Right renal cortex interstitium (tissue), 3 donors: ENCODE measurements around the gene GOLGA6L7. TPM values are rescaled to one million over a fixed set of nuclear protein-coding genes. Genes with fewer than 3 reads are reported as not detected.
"Not testable (repeated sequence)": the region's sequence is repeated elsewhere in the genome, so short reads cannot be mapped to it uniquely, and the experiment has no call there.

Source experiments
- DNase-seq, 3 donors: peaks; one replicate each; pipeline ENCODE4 v3.0.0-alpha.2; 2013; ENCODE audit warnings: low read depth in 3 of 3, low spot score in 2 of 3
- polyA plus RNA-seq, 3 donors: library from polyadenylated mRNA; unstranded; fragments of 120-200 nt; gene quantifications; one replicate each; pipeline ENCODE4 v1.2.1, GENCODE V29; 2013; ENCODE audit not compliant: insufficient read length in 3 of 3

The GOLGA6L7 gene, protein sequence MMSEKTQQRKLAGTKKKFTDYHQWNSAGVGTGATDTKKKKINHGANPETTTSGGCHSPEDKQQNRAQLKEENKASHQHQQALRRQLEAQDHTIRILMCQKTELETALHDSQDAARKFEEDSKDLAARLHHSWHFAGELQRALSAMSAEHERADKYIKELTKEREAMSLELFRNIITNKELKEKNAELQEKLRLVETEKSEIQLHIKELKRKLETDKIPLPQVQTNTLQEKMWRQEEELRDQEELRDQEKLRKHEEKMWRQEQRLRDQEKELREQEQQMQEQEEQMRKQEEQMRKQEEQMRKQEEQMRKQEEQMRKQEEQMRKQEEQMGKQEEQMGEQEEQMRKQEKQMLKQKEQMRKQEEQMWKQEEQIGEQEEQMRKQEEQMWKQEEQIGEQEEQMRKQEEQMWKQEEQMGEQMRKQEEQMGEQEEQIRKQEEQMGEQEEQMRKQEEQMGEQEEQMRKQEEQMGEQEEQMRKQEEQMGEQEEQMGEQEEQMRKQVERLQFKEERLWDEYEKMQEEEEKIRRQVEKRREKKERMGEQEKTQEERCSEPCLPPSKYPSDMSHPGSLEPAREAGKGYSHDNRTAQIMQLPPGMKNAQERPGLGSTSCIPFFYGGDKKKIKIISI
- under 1 TPM; 0.08 to 0.32 (median 0.17) TPM for polyA plus RNA-seq

DNA sequence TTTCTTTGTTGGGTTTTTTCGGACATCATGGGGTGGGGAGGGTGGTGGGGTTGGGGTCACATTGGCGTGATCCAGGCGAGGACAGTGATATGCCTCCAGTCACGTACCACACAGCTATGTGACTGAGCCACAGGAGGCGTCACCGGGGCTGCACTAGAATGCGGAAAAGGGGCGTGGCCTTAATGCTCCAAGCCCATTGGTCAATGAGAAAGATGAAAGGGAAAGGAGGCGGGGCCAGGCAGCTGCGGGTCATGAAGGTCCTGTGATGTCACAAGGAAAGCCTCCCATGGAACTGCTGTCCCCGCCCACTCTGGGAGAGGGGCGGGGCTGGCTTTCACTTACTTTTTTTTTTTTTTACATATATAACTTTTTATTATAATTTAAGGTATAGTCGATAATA is at the start of gene GOLGA6L7:
Gene GOLGA6L7, minus strand, starts transcription at position 124 of the 400 bp plus-strand sequence. Its CDS starts 95 bp downstream, at position 29.
- DNase-seq, result not testable (repeated sequence)

DNA sequence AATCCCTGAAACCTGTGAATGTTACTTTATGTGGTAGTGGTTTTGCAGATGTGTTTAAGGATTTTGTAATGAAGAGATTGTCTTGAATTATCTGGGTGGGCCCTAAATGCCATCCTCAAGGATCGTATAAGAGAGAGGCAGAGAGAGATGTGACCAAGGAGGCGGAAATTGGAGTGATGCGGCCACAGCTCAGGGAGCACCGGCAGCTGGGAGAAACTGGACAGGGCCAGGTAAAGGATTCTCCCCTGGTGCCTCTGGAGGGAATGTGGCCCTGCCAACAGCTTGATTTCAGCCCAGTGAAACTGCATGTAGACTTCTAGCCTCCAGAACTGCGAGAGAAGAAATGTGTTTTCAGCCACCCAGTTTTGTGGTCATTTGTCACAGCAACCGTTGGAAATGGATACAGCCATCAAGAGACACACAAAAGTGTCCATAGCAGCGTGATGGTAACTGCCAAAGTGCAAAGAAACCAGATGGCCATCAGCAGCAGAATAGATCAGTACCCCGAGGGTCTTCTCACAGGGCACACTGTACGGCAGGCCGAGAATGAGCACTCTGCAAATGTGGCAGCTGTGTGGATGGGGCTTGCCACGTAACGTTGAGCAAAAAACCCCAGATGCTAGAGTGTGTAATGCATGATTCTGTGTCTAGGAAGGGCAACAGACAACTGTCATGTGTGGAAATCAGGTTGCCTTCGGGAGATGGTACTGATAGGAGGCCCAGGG is 49.6 kb upstream of the GOLGA6L7 start:
- no peak for DNase-seq

DNA sequence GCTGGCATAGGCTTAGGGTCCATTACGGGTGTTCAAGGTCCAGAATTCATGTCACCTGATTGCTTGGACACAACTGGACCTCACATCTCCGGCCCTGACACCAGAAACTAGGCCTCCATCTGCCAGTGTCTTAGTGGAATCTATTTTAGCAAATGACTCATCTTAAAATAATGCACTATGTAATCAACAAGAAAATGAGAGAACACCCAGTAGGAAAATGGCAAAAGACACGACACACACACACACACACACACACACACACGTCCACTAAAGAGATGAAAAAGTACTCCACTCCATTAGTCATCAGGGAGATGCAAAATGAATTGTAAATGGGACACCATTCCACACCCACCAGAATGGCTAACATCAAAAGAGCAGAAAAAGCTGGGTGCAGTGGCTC is 48.5 kb upstream of the GOLGA6L7 start:
- no peak for DNase-seq

DNA sequence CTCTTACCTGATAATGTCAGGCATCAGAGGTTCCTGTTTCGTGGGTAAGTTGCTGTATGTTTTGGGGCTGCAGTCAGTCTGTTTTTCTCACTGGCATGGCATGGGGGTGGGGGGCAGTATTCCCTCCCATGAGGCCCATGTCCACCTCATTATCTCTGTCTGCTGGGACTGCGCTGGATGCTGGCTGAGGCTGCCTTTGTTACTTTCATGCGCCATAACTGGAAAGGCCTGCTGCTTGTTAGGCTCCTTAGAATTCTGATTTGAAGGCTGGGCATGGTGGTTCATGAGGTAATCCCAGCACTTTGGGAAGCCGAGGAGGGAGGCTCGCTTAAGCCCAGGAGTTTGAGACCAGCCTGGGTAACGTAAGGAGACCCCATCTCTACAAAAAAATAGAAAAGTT is 47.1 kb upstream of the GOLGA6L7 start:
- DNase-seq, result no peak

DNA sequence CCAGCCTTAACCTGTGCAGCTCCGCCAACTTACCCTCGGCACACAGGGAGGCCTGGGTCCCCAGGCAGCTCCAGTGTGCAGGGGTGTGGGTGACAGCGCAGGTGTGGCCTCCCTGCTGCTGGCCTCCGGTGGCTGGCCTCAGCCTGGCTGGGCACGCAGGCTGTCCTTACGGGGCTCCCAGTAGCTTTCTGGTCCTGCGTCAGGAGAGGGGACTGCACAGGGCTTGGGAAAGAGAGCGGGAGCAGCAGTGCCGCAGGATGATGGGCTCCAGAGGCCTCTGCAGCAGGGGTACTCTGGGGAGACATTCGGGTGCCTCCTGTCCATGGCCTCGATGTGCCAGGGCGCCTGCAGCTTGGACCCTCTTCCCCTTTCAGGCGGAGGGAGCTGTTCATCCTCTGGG is 46.7 kb upstream of the GOLGA6L7 start:
- no peak for DNase-seq

DNA sequence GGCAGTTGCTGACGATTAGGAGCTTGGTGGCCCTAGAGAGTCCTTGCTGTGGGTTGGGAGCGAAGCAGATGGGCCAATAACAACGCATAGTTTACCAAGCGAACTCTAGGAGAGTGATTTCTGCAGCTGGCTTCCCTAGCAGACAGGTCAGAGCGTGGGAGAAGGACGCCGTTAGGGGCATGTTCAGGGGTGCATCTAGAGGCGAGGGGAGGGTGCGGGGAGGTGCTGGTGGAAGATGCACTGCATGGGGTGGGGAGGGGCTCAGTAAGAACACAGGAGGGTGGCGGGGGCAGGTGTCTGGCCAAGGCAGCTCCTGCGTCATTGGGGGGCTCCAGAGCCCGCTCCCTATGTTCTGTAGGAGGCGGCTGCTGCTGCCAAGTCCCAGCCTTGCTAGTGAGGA is 46.2 kb upstream of the GOLGA6L7 start:
- DNase-seq, result no peak

DNA sequence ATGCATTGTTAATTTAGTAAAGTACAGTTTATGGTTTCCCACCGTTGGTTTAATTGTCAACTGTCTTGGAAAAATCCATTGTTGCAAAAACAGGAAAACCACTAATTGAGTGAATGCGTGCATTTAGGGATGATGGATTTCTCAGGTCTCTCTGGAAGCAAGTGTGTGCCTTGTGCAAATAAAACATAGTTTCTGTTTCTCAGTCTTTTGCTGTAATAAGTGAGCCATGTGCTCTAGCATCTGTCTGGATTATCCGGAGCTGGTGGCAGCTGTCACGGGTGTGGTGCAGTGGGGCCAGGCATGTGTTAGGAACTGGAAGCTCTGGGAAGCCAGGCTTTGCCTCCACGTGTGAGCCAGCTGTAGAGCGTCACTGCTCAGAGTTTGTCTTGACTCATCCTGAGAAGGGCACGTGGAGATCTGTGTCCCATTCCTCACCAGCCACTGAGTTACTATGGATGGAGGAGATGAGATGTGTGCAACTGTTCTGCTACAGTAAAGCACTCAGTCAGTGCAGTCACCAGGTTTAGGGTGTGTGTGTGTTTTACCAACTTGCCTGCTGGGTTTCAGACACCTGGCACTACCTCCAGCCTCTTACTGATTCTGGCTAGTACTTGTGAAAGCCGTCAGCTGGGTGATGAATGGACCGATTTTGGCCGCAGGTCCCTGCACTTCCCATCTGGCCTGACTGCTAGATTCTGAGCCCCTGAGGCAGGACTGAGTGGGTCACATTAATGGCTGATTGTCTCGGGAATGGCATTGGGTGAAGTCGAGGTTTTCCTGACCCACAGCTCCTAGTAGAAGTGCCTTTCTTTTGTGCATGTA is 44.6 kb upstream of the GOLGA6L7 start:
- DNase-seq, result no peak

DNA sequence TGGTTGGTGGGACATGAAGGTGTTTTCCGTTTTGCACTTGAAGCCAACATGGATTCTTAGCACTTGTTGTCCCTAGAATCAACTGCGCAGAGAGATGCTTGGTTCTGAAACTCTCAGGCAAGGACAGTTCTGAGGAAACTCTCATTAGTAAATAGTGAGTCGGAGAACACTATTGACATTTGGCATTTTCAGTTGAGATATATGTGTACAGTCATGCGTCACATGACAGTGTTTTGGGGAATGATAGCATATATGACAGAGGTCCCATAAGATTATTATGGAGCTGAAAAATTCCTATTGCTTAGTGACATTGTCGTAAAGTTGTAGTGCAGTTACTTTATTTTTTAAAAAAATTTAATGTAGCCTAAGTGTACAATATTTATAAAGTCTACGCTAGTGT is 43.1 kb upstream of the GOLGA6L7 start:
- no peak for DNase-seq

DNA sequence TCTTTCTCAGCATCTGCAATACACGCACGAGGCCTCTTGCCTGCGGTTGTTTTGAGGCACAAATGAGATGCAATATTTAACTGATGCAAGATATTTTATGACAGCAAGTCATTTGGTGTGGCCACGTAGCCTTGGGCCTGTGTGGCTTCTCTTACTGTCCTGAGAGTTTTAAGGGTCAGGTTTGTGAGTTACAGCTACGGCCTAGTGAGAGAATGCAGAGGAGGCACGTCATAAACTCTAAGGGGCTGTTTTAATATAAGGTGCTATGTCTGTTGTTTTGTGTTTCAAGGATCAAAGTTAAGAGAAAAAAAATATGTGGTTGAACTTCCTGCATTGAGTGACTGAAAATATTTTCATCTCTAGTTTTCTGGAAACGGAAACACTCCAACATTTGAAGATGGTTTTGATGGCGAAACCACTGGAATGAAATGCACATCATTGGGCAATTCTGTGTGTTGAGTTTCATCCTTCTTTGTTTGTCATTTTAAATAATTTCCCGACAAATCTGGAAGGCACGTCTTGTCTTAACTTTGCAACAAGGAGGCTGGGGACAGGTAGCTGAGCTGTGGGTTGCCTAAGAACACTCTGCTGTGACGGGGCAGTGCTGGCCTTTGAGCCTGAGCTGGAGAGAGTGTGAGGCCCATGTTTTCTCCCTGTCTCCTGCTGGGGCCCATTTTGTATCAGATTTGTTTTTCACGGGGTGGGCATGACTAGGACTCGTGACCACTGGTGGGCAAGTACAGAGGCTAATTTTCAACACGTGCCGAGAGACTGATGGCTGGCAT is 42.5 kb upstream of the GOLGA6L7 start:
- DNase-seq, result no peak

DNA sequence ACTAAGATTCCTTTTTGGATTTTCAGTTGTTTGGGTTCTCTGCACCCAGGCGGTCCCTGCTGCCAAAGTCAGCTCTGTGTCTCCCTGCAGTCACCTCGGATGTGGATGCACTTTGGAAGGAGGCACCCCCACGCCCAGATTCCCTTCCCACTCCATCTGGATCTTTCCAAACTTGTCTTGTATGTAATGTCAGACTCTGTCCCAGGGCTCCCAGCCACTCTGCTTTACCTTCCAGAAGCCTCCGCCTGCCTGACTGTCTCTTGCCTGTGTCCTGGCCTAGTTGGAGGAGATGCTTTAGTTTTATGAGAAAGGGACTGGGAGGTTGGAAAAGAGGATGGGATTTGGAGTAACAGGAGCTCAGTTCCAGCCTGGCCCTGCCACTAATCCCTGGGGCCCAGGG is 41.8 kb upstream of the GOLGA6L7 start:
- not testable (repeated sequence) for DNase-seq

DNA sequence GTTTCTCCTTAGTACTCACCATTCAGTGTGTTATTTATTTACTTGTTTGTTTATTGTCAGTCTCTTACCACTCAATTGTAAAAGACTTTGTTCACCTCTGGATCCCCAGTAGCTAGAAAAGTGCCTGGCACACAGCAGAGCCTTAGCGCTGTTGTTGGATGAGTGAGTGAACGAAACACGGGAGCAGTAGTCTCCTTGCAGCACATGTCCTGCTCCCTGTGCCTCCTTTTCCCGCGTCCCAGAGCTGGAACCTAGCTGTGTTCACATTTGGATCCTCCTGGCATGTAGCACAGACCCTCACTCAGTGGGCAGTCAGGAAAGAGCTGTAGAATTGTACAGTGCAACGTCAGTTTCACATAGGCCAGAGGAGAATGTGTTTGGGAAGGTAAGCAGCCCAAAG is 41.4 kb upstream of the GOLGA6L7 start:
- DNase-seq, result not testable (repeated sequence)

DNA sequence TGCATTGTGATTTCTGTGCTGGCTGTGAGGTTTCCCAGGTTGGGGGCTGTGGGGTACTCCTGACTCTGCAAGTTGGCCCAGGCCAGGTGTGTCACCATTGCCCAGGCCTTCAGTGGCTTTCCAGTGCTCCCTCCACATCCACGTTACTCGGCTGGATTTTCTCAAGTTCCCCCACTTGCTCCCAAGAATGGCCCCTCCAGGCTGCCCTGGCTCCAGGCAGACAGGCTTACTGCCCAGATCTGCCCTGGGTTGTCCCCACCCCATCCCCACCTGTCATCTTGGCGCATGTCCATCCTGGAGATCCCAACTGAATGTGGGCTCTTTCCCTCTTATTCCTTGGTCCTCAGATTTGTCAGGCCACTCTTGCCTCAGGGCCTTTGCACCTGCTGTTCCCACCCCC is 40.9 kb upstream of the GOLGA6L7 start:
- no peak for DNase-seq

DNA sequence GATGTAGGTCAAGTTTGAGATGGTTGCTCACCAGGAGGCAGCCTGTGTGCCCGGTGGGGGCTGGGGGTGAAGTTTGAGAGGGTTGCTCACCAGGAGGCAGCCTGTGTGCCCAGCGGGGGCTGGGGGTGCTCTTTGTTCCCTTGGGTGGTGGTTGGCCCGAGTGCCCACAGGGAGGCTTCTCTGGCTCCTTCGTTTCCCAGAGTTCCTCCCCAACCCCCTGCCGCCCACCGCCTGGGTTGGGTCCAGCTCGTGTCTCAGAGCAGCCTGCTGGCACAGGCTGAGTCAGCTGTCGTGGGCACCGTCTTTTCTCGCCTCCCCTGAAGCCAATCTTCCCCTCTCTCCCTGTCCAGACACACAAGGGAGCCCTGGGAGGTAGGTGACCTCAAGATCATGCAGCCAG is 40.5 kb upstream of the GOLGA6L7 start:
- no peak for DNase-seq

DNA sequence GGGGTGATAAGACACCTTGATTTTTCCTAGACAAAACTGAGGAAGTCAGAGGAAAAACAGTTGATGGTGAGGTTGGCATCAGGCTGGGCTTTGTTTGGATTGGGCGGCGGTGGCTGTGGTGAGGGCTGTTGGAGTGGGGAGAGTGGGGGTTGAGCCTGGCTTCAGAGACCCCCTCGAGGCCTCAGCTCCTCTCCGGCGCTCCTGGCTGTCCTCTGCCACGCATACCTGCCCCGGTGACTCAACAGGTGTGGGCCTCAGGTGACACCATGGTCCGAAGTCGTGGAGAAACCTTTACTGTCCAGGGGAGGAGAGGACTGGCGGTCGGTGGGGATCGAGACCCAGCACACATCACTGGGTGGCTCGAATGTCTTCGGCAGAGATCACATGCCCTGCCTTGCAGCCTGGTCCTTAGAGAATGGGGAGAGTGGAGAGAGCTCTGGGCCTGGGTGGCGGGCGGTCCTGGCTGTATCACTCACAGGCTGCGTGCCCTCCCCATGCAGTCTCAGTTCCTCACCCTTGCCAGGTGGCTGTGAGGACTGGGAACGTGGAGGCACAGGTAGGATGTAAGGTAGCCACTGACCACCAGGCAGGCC is 40.0 kb upstream of the GOLGA6L7 start:
- no peak for DNase-seq

DNA sequence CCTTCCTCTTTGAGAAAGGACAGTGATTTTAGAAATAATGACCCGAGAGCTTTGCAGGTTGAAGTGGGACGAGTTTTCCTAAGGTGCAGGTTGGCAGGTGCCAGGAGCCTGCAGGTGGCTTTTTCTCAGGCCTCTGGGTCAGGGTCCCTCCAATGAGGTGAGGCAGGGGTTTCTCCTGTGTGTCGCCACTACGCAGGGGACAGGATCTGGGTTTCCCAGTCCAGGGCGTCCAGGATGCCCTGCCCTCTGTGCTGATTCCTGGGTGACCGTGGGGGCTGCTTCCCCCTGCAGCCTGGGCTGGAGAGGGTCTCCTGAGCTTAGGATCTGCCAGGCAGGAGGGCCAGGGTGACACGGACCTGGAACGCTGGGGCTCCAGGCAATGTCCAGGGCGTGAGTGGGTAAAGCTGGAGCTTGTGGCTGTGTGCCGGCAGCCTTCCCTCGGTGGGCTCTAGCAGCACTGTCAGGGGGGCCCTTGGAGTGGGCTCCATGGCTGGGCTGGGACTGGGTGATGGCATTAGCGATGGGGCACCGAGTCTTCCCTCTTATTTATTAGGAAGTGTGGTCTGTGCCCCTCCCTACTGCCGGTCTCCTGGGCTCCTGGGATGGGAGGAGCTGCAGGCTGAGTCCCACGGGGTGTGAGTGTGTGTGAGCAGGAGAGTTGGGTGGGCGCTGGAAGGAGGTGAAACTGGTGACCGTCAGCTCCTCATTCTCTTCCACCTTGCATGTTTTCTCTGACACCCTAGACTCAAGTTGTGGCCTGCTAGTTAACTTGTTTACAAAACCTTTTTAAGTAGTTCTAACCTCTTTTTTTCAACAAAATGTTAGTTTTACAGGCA is 39.1 kb upstream of the GOLGA6L7 start:
- DNase-seq, result no peak

DNA sequence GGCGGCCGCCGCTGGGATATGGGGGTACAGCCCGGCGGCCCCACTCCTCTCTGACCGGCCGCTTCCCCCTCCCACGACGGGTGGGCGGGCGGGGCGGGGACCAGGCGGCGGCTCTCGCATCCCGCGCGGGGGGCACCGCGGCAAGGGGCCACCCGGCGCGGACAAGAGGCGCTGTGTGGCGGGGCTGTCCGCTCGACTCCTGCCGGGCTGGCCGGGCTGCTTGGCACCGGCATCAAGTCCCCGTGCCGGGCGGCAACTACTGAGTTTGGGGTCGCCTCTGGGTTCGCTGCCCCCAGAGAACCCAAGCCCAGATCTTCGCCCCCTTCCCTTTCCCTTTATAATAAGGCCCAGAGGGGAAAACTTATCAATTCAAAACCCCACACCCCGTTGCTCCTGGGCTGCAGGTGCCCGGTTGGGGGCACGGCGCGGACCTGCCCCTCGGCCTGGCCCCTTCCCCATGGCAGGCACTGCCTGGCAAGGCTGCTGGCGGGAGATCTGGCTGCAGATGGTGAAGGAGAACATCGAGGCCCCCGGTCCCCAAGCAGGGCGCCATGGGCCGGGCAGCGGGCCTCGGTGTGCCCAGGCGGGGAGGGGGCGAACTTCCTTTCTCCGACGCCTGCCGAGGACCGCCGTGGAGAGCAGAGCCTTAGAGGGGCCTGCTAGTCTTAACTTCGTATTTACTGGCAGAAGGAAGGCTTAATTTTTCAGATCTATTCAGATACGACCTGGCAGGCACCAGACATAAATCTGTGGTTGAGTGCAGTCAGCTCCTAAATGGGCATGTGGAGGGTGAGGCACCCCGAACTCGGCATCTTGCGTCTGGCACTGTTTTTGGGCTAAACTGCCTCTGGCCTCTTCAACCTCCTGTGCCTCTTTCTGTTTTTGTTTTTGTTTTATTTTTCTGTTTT is 38.2 kb upstream of the GOLGA6L7 start:
- DNase-seq, result no peak

DNA sequence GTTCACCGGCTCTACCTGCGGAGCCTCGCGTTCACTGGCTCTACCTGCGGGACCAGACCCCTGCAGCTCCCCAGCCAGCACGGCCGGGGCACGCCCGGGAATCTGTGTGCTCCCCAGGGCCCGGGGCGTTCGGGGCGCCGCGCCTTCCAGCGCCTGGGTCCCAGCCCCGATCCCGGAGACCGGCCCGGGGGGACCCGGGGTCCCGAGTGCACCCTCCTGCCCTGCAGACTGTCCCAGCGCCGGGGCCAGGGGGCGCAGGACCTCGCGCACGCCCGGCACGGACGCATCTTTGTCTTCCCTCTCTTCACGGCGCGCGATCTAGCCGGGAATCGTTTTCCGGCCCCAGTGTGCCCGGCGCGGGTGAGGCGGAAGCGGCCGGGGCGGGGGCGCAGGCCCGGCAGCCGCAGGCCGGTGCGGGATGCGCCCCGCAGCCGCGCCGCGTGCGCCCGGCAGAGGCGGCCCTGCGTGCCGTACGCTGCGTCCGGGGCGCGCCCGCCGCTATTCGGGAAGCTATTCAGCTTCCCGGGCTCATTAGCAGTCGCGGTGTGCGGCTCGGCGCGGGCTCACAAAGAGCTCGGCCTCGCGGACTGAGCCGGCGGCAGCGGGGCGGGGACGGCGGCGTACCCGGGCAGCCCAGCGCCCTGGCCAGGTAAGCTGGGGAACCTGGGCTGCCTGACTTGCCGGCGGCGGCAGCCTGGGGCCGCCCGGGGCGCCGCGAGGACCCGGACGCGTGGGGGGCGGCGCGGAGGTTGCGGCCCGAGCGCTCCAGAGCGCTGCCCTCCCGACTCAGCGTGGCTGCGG is 37.4 kb upstream of the GOLGA6L7 start, which contains the start of gene APBA2:
Gene APBA2, plus strand, starts transcription at position 345 of the 801 bp plus-strand sequence. CDS start 167,911 bp downstream, outside the sequence.
- DNase-seq, result peak in 1 of 3 donors; percentile 40
